GM13977 (cell line): ENCODE results near the gene NOL4L.

Experiments
- DNase-seq: peaks from one replicate; pipeline ENCODE4 v3.0.0; 2012; ENCODE audit warnings: low spot score
- CTCF ChIP-seq: IDR thresholded peaks from 2 replicates; pipeline ENCODE4 v1.5.1; 2012; ENCODE audit warnings: mild to moderate bottlenecking, control low read depth; ENCODE audit not compliant: insufficient read depth; ENCODE audit errors: extremely low read depth, missing control alignments
- in situ Hi-C: fragments of 300-500 bp; cut with MboI; formaldehyde crosslinking; loops from one replicate; pipeline ENCODE4 v1.12.0; 2022; ENCODE audit warnings: low sequenced_read_pairs, low pct_unique_long_range_greater_than_20kb, mixed read lengths, inconsistent platforms; ENCODE audit not compliant: unreplicated experiment

NOL4L gene

GRCh38 chr20:32626859-32627636 is 41.9 kb upstream of the NOL4L start:
- TF ChIP-seq CTCF: no peak
- DNase-seq: no peak
- in situ Hi-C loops: no loop called here

- DNase-seq: no peak
- no peak for TF ChIP-seq CTCF
- in situ Hi-C loops: no loop called here
Measured at GRCh38 chr20:32626407-32626806, 41.3 kb upstream of the NOL4L start.

GRCh38 chr20:32625996-32626395 is 40.9 kb upstream of the NOL4L start:
- in situ Hi-C loops: no loop called here
- no peak for TF ChIP-seq CTCF
- no peak for DNase-seq

GRCh38 chr20:32624687-32625345 is 39.7 kb upstream of the NOL4L start:
- no peak for TF ChIP-seq CTCF
- no peak for DNase-seq
- in situ Hi-C loops: no loop called here

GRCh38 chr20:32623667-32624157 is 38.6 kb upstream of the NOL4L start:
- in situ Hi-C loops: no loop called here
- no peak for DNase-seq
- no peak for TF ChIP-seq CTCF

- no peak for DNase-seq
- TF ChIP-seq CTCF: no peak
- in situ Hi-C loops: no loop called here
Measured at GRCh38 chr20:32622585-32623468, 37.7 kb upstream of the NOL4L start.
